NCI-H1105 treated with DMSO at 0.1 percent for 48 hours (cell line): ENCODE measurements around the gene S100PBP.
"Not testable (repeated sequence)": the region's sequence is repeated elsewhere in the genome, so short reads cannot be mapped to it uniquely, and the experiment has no call there.

Source experiments
- DNase-seq: peaks from one replicate; lab custom pipeline; 2025; lab: John Stamatoyannopoulos, UW

Gene S100PBP

GRCh38 chr1:32784817-32785216 lies 32.6 kb upstream of the S100PBP start:
- DNase-seq: no peak

GRCh38 chr1:32786856-32787255 lies 30.6 kb upstream of the S100PBP start:
- DNase-seq: no peak

GRCh38 chr1:32789356-32789755 lies 28.1 kb upstream of the S100PBP start:
- DNase-seq: not testable (repeated sequence)

- DNase-seq: no peak
Observed at GRCh38 chr1:32791881-32792280, 25.6 kb upstream of the S100PBP start.

GRCh38 chr1:32795763-32796162 lies 21.7 kb upstream of the S100PBP start:
- DNase-seq: not testable (repeated sequence)

- DNase-seq: no peak
Observed at GRCh38 chr1:32797456-32797855, 20.0 kb upstream of the S100PBP start.

- DNase-seq: no peak
Observed at GRCh38 chr1:32798191-32798590, 19.3 kb upstream of the S100PBP start.

GRCh38 chr1:32798679-32799416 lies 18.6 kb upstream of the S100PBP start:
- no peak for DNase-seq

GRCh38 chr1:32801096-32801715 lies 16.2 kb upstream of the S100PBP start:
- DNase-seq: no peak

GRCh38 chr1:32804460-32804859 lies 13.0 kb upstream of the S100PBP start:
- not testable (repeated sequence) for DNase-seq

GRCh38 chr1:32806290-32806689 lies 11.2 kb upstream of the S100PBP start:
- DNase-seq: no peak

GRCh38 chr1:32806910-32807523 lies 10.4 kb upstream of the S100PBP start:
- no peak for DNase-seq

GRCh38 chr1:32808580-32808979 lies 8.9 kb upstream of the S100PBP start:
- DNase-seq: no peak

- no peak for DNase-seq
Observed at GRCh38 chr1:32810358-32810757, 7.1 kb upstream of the S100PBP start.

GRCh38 chr1:32811265-32811664 lies 6.2 kb upstream of the S100PBP start:
- DNase-seq: no peak

GRCh38 chr1:32811917-32812316 lies 5.5 kb upstream of the S100PBP start:
- DNase-seq: no peak

- no peak for DNase-seq
Observed at GRCh38 chr1:32813941-32814739, 3.3 kb upstream of the S100PBP start.

- DNase-seq: peak; percentile 46
Observed at GRCh38 chr1:32816676-32817158, 736 bp upstream of the S100PBP start.

GRCh38 chr1:32817815-32818786 lies 648 bp downstream of the S100PBP start:
- DNase-seq: peak; percentile 77

GRCh38 chr1:32818804-32819541 lies 1.5 kb downstream of the S100PBP start:
- DNase-seq: no peak
